HG03565 (cell line): ENCODE measurements around the gene ARHGEF10L.

ENCODE experiments used
- ATAC-seq: cut with Tn5 transposase; IDR thresholded peaks from one replicate; pipeline ENCODE4 v1.9.1; 2021; ENCODE audit warnings: mild to moderate bottlenecking, moderate library complexity; ENCODE audit not compliant: unreplicated experiment

The ARHGEF10L gene

DNA sequence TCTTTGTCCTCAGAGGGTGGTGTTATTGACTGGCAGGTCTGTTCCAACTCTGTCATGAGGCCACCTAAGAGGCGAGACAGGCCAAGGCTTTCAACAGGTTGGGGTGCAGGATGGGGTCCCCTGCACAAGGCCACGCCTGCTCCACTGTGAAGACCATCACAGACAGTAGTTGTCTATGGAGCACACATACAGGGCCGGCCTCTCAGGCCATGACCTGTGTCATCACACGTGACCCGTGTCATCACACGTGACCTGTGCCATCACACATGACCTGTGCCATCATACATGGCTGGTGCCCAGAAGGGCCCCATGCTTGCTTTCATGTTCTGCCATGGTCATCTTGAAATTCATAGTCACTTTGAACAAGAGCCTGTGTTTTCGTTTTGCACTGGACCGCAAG lies 91.9 kb downstream of the ARHGEF10L start:
- ATAC-seq, result no peak

GRCh38 chr1:17632106-17632505 lies 92.6 kb downstream of the ARHGEF10L start:
- no peak for ATAC-seq

DNA sequence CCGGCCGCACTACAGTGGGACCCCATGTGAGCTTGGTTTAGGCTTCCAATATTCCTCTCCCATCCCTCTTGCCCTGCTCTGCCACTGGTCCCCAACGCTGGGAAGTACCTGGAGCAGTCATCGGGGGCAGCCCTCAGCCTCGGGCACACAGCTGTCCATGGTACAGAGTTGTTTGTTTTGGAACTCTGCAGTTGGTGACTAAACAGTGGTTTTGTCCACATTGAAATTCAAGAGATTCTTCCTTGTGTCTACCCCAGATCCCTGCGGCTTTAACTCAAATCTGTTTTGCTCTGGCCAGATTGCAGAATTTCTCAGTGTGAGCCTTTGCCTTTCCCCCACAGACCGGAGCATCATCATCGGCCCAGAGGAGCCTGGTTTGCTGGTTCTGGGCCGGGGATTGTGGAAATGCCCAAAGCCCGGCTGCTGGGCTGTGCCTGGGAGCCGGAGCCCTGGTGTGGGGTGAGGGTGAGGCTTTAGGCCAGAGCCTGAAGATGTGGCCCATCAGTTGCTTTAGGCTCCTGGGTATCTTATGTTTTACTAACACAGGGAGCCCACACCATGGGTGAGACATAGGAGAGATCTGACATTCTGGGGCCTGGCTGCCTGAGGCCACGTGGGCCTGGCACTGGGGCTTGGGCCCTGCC lies 93.2 kb downstream of the ARHGEF10L start:
- ATAC-seq, result no peak

DNA sequence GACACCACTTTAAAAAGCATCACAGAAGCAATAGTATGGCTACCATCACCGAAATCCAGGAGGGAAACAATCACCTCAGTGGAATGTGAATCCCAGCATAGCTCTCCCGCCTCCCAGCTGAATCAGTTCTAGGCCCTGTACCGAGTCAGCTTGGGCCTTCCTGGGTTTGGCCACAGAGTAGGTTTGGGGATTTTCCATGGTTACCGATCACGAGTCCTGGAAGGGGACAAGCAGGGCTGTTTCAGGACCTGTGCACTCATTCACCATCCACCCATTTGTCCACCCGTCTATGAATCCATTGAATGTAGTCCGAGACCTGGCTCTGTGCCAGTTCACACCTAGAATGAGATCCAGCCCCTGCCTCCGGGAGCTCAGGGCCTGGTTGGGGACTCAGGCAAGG lies 94.2 kb downstream of the ARHGEF10L start:
- no peak for ATAC-seq

- no peak for ATAC-seq
Measured at GRCh38 chr1:17635276-17635675, 95.8 kb downstream of the ARHGEF10L start.

DNA sequence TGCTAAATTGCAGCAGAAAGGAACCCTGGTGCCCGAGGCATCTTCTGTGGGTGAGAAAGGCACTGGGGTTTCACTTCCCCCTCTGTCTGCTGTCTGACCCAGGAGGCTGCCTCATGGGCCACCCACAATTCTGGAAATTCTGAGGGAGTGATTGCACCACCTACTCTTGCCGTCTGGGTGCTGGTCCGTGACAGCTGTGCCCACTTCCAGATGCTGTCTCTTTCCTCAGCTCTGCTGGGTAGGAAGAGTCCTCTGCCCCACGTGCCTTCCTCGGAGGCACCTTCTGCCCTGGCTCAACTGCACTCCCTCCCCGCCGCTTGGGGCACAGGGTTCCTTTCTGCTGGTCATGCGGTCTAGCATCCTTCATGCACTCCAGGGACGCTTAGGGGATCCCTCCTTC lies 96.3 kb downstream of the ARHGEF10L start:
- ATAC-seq, result no peak

GRCh38 chr1:17636612-17637011 lies 97.1 kb downstream of the ARHGEF10L start:
- no peak for ATAC-seq

DNA sequence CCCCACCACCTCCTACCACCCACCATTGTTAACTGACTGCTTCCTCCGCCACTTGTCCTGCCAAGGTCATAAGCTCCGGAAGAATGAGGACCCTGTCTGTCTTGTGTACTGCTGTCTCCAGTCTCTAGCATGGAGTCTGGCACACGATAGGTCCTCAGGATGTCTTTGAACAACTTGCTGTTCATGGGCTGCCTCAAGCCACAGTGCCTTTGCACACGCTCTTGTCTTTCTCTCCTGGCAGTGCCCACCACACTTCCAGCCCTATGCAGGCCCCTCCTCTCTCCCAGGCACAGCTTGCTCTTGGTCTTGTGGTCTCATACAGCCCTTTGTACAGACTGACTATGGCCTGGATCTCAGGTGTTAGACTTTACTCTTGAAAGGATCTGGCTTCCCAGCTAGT lies 97.6 kb downstream of the ARHGEF10L start:
- ATAC-seq, result no peak

- ATAC-seq, result no peak
Measured at GRCh38 chr1:17639703-17640340, 100.3 kb downstream of the ARHGEF10L start.

GRCh38 chr1:17640393-17640792 lies 100.9 kb downstream of the ARHGEF10L start:
- no peak for ATAC-seq

- no peak for ATAC-seq
Measured at GRCh38 chr1:17640975-17641374, 101.5 kb downstream of the ARHGEF10L start.

DNA sequence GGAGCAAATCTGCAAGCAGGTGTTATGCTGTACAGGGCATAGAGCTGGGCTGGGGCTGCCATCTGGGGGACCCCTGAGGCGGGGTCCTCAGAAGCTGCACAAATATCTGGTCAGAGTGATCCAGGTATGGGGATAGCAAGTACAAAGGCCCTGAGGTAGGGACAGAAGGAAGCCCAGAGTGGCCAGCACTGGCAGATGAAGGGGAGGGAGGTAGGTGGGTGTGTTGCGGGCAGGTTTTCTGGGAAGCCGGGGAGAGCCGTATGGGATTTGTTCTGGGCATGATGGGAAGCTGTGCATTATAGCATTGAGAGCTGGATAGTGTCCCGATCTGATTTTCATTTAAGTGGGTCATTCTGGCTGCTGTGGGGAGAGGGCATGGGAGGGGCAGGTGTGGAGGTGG lies 102.7 kb downstream of the ARHGEF10L start:
- no peak for ATAC-seq

DNA sequence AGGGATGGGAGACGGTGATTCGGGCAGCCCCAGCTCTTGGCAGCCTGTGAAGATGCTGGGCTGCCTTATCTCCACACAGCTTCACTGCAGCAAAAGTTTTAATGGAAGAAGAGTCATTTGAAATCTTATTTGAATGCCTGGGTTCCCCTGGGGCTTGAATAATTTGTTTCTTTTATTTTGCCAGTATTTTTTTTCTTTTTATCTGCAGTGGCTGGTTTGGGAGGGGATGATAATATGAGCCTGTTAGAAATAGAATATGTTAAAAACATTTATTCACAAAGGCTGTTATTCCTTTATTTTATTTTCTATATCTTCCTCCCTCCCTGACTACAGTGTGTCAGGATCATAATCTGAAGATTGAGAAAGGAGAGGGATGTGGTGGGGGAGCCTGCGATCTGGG lies 103.4 kb downstream of the ARHGEF10L start:
- no peak for ATAC-seq

DNA sequence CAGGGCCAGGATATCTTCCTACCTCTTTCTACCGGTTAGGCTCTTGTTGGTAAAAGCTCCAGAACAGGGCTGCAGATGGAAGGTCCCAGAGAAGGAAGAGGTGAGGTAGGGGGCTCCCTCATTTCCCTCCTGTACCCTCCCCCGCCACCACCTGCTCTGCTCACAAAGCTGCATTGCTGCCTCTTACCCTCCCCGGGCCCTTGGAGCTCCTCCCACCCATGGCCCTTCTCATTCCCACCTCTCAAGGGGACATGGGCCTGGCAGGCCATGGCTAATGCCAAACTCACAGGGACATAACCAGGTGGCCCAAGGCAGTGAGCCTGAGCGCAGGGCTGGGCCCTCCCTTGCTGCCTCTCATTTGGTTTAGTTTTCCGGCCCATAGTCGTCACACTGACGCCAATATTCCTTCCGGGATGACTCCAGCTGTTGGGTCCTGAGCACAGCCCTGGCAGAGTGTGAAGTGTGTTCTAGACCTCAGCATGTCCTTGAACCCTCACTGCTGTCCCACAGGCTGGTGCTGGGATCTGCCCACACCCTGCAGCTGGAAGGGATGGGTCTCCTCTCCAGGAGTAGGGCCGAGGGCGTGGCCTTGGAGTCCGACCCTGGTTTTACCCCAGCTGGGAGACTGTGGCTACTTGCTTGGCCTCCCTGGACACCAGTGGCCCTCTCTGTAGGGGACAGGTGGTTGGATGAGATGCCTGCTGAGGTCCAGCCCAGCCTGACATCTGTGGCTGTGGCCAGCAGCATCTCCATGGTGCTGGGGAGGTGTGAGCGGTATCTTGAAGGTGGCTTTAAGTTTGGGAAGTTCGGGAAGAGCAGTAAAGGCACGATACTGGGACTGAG lies 104.6 kb downstream of the ARHGEF10L start:
- ATAC-seq, result no peak

GRCh38 chr1:17645068-17645911 lies 105.8 kb downstream of the ARHGEF10L start:
- no peak for ATAC-seq

DNA sequence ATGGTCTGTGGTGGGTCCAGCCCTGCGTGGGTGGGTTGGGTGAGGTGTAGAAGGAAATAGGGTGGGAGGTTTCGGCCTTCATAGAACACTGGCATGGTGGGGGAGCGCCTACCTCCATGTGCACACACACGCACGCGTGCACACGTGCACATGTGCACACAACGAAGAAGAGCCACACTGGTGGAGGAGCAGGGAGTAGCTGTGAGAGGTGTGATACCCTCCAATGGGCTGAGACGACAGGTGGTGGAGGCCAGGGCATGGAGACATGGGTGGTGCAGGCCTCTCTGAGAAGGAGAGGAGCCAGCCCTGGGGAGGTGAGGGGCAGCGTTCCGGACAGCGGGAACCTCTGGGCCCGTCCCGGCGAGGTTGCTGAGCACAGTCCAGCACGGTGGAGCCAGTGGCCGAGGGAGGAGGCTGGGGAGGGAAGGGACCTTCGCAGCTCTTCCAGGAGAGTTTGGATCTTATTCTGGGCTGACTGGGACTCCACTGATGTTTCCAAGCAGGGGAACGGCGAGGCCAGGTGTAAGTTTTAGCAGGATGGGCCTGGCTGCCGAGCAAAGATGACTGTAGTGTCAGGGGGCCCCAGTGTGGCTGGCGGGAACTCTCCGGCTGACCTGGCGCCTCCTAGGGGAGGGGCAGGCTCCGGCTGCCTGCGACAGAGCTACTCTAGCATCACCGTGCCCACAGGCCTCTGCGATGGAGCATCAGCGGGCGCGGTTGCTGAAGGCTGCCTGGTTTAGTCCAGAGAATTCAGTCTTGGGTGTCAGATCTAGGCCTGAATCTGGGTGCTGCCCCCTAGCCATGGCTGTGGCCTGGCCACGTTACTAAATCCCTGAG lies 107.2 kb downstream of the ARHGEF10L start:
- ATAC-seq, result no peak

DNA sequence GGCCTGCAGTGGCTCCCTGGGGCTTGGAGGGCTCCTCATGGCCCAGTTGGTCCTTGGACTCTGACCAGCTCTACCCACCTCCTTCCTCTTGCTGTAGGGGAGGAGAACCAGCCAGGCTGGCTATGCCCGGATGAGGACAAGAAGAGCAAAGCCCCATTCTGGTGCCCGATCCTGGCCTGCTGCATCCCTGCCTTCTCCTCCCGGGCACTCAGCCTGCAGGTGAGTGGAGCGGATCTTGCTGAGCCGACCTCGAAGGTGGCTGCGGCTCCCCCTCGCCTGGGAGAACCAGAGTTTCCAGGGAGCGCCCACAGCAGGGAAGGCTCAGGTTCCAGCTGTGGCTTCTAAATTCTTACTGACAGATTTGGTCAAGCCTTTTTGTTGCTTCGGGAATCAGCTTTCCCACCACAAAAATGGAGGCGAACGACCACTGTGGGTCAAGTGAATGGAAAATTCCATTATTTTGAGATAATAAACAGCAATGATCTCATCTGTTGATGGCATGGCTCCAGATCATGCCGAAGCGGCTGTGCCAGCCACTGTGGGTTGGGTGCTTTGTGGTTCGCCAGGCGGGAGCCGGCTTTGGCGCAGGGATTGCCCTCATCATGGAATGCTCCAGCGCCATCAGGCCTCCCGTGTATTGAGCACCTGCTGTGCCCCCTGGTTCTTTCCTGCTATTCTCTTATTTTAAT lies 109.1 kb downstream of the ARHGEF10L start:
- ATAC-seq, result no peak

DNA sequence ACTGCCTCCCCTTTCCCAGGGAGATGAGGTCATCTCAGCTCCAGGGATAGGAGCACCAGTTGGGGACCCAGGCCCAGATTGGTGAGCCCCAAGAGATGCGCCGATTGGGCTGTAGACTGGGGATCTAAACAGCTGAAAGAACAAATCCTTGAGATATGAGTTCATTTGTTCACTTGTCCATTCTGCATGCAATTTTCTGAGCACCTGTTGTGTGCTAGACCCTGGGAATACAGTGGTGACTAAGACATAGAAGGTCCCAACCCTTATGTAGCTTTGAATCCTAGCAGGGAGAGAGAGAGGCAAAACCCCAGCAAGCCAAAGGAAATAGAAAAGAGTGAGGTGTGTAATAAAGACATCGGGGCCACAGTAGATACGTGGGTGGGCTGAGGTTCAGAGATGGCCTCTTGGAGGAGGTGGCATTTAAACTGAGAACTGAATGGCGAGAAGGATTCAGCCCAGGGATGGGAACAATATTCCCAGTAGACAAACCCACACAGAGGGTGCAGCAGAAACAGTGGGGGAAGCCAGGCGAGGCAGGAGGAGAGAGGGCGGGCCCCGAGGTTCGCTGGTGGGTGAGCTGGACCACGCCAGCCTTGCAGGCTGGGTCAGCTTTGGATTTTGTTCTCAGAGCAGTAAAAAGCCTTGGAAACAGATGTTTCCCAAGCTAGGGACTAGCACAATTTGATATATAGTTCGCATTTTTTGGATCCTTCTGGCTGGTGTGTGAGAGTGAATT lies 110.0 kb downstream of the ARHGEF10L start:
- no peak for ATAC-seq

GRCh38 chr1:17653276-17653675 lies 113.8 kb downstream of the ARHGEF10L start:
- no peak for ATAC-seq
